IgD-negative memory B cell (primary cell): ENCODE results near the gene ANKRD44. TPM values are rescaled to one million over a fixed set of nuclear protein-coding genes. Genes with fewer than 3 reads are reported as not detected.
"Not testable (repeated sequence)": the region's sequence is repeated elsewhere in the genome, so short reads cannot be mapped to it uniquely, and the experiment has no call there.

Experiments
- H3K27ac Mint-ChIP-seq, 3 donors: one replicate each; pipeline ENCODE4 v1.8.0; 2020 to 2022; ENCODE audit warnings: mild to moderate bottlenecking in 3 of 3, mixed read lengths in 3 of 3, moderate library complexity in 1 of 3
- H3K27me3 Mint-ChIP-seq: one replicate; pipeline ENCODE4 v1.8.0; 2021; ENCODE audit warnings: mixed read lengths
- H3K36me3 Mint-ChIP-seq: one replicate; pipeline ENCODE4 v1.8.0; 2020; ENCODE audit warnings: mild to moderate bottlenecking, mixed read lengths
- H3K4me1 Mint-ChIP-seq, 3 donors: one replicate each; pipeline ENCODE4 v1.8.0; 2020 to 2022; ENCODE audit warnings: mixed read lengths in 3 of 3, mild to moderate bottlenecking in 1 of 3
- H3K4me3 Mint-ChIP-seq, 4 donors: one replicate each; pipeline ENCODE4 v1.8.0; 2020 to 2022; ENCODE audit warnings: mild to moderate bottlenecking in 4 of 4, mixed read lengths in 4 of 4, moderate library complexity in 3 of 4
- H3K9me3 Mint-ChIP-seq, 3 donors: one replicate each; pipeline ENCODE4 v1.8.0; 2020 to 2021; ENCODE audit warnings: mixed read lengths in 3 of 3, mild to moderate bottlenecking in 1 of 3
- polyA plus RNA-seq: library from polyadenylated mRNA; unstranded; fragments of 300-500 nt; fragmentation: Illumina TruSeq; gene quantifications from one replicate; pipeline ENCODE4 v1.2.3, GENCODE V29; 2021

Gene ANKRD44
- polyA plus RNA-seq, 1 donor from 2014 or later, result 91.6 TPM

DNA sequence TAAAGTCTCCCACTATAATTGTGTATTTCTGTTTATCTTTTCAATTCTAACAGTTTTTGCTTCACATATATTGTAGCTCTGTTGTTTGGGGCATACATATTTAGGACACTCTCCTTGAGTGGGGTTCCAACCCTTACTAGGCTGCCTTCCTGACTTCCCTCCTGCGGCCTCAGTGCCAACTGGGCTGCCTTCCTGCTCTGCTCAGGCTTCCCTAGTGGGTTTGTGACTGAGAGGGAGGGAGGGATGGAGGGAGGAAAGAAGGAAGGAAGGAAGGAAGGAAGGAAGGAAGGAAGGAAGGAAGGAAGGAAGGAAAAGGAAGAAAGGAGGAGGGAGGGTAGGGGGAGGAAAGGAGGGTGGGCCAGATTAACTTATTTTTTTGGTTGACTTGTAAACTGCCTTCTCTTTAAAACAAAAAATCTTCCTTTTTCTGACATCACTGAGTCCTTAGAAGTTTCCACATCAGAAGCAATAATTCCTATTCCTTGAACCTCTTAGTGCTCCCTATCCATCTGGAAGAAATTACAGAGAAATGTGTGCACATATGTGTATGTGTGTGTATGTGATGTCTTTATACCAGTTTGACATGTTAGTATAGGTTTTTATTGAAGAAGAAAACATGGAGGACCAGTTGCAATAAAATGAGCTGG is 238.7 kb downstream of the ANKRD44 start:
- Mint-ChIP-seq H3K27me3 (no peaks in the 10 kb centered on the region), H3K4me1 (peaks cover 18 to 28% (median 23%) of the 10 kb centered on the region in 3 donors), H3K36me3 (peaks cover 36% of the 10 kb centered on the region)

DNA sequence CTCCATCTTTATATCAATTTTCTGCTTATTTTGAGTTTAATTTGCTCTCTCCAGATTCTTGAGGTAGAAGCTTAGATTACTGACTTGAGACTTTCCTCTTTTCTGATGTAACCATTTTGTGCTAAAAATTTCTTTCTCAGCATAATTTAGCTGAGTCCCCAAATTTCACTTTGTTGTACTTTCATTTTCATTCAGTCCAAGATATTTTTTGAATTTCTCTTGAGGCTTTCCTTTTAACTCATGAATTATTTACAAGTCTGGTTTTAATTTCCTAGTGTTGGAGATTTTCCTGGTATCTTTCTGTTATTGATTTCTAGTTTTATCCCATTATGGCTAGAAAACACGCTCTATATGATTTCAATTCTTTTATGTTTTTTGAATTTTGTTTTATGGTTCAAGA is 239.4 kb downstream of the ANKRD44 start:
- H3K4me1 Mint-ChIP-seq, result peaks cover 18 to 28% (median 23%) of the 10 kb centered on the region in 3 donors
- peaks cover 2 to 7% (median 4%) of the 10 kb centered on the region in 3 donors for H3K9me3 Mint-ChIP-seq
- peaks cover 32% of the 10 kb centered on the region for H3K36me3 Mint-ChIP-seq
- H3K4me3 Mint-ChIP-seq, result peak overlapping the region in 1 of 4 donors; percentile 66
- H3K27me3 Mint-ChIP-seq, result no peaks in the 10 kb centered on the region
- peak overlapping the region; percentile 55 to 85 (median 68) for H3K27ac Mint-ChIP-seq

More for the DNA sequence above, 238.7 kb downstream of the ANKRD44 start:
- Mint-ChIP-seq H3K9me3 (peaks cover 2 to 7% (median 4%) of the 10 kb centered on the region in 3 donors), H3K27ac (peak overlapping the region; percentile 55 to 85 (median 68)), H3K4me3 (peak overlapping the region in 1 of 4 donors; percentile 66)

DNA sequence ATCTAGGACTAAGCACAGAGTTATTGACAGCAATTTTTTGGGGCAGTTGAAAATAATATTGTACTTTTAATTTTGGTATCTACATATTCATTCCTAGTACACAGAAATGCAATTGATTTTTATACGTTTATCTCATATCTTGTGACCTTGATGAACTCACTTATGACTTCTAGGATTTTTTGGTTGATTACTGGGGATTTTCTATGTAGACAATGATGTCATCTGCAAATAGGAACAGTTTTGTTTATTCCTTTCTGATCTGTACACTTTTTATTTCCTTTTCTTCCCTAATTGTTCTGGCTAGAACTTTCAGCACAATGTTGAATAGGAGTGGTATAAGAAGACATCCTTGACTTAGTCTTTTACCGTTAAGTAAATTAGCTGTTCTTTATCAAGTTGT is 240.6 kb downstream of the ANKRD44 start:
- Mint-ChIP-seq H3K27ac (no peak overlapping the region), H3K4me1 (peaks cover 19 to 32% (median 29%) of the 10 kb centered on the region in 3 donors), H3K9me3 (peaks cover 2 to 7% (median 4%) of the 10 kb centered on the region in 3 donors), H3K36me3 (peaks cover 28% of the 10 kb centered on the region), H3K4me3 (no peak overlapping the region), H3K27me3 (no peaks in the 10 kb centered on the region)

DNA sequence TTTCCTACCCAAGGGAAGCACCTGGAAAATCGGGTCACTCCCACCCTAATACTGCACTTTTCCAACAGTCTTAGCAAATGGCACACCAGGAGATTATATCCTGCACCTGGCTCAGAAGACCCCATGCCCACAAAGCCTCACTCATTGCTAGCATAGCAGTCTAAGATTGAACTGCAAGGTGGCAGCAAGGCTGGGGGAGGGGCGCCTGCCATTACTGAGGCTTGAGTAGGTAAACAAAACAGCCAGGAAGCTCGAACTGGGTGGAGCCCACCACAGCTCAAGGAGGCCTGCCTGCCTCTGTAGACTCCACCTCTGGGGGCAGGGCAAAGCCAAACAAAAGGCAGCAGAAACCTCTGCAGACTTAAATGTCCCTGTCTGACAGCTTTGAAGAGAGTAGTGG is 248.0 kb downstream of the ANKRD44 start:
- Mint-ChIP-seq H3K36me3 (peaks cover 10% of the 10 kb centered on the region), H3K4me1 (peaks cover 9 to 24% (median 14%) of the 10 kb centered on the region in 3 donors), H3K4me3 (peak overlapping the region in 1 of 4 donors; percentile 43), H3K27ac (peak overlapping the region in 2 of 3 donors; percentile 77 to 85)
- H3K9me3 Mint-ChIP-seq, H3K27me3 Mint-ChIP-seq: not testable (repeated sequence)

DNA sequence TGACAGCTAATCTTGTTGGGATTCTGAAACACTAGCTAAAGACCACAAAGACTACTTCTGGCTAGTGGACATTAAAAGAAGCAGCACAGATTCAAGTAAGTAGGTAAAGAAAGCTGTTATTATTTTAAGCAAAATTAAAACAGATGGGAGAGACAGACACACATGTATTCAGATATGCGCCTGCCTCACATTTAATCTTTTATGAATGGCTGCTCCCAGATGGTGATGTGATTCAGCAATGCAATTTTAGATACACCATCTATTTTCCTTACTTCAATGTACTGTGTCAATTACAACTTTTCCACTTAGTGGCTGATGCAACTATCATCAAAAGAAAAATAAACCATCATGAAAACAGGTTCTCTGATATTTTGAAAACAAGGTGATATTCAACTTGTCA is 251.1 kb downstream of the ANKRD44 start:
- Mint-ChIP-seq H3K27ac (no peak overlapping the region), H3K4me3 (no peak overlapping the region), H3K9me3 (peaks cover 0 to 6% (median 4%) of the 10 kb centered on the region in 3 donors), H3K36me3 (peaks cover 22% of the 10 kb centered on the region), H3K4me1 (peaks cover 7 to 13% (median 10%) of the 10 kb centered on the region in 3 donors), H3K27me3 (no peaks in the 10 kb centered on the region)

DNA sequence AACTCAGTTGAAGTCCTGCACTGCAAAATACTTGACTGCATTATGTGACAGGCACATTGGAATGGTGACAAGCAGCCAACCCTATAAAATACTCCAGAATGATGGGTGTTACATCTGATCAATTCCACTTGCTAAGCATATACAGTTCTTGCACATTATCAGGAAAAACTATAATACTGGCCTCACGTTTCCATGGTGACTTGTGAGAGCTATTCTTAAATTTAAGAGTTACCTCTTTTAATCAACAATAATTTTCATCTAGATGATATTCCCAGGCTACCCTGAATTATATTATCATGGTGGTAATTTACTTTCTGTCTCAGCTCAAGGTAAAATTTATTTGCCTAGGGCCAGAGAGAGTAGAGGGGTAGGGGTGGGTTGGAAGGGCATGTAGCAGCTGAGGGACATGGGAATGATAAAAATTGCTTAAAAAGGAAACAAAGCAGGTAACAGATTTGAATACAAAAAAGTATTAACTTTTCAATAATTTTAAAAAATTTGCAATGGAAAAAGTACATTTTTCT is 251.7 kb downstream of the ANKRD44 start:
- H3K27ac Mint-ChIP-seq, result no peak overlapping the region
- peaks cover 7 to 13% (median 9%) of the 10 kb centered on the region in 3 donors for H3K4me1 Mint-ChIP-seq
- peaks cover 25% of the 10 kb centered on the region for H3K36me3 Mint-ChIP-seq
- H3K27me3 Mint-ChIP-seq, result no peaks in the 10 kb centered on the region
- peaks cover 0 to 6% (median 4%) of the 10 kb centered on the region in 3 donors for H3K9me3 Mint-ChIP-seq
- H3K4me3 Mint-ChIP-seq, result no peak overlapping the region

DNA sequence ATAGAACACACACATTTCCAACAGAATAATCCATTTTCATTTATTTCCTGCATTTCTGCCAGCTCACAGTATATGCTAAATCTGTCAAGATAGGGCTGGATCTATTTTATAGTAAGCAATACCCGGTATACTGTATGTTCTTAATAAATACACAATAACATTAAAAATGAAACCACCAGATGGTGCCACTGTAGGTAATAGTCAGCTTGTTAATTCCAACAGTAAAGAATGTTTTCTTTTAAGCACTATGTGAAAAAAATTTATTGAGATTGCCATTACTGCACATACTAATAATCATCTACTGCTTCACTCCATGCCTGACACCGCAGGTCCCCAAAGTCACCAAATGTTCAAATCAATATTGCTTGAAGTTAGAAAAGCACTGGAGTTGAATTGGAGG is 252.6 kb downstream of the ANKRD44 start:
- Mint-ChIP-seq H3K9me3 (peaks cover 0 to 6% (median 4%) of the 10 kb centered on the region in 3 donors), H3K4me3 (no peak overlapping the region), H3K36me3 (peaks cover 28% of the 10 kb centered on the region), H3K27ac (peak overlapping the region in 2 of 3 donors; percentile 35 to 84), H3K4me1 (peaks cover 6 to 8% (median 8%) of the 10 kb centered on the region in 3 donors), H3K27me3 (no peaks in the 10 kb centered on the region)

DNA sequence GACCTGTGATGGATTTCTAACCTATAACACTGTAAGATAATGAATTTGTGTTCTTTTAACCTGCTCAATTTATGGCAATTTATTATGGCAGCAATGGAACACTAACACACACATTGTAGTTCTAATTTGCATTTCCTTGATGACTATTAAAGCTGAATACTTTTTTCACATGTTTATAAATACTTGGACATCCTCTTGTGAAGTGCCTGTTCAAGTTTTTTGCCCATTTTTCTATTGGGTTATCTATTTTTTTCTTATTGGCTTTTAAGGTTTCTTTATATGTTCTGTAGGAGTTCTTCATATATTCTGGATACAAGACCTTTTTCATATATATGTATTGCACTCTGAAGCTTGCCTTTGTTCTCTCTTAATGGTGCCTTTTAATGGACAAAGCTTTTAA is 255.5 kb downstream of the ANKRD44 start:
- Mint-ChIP-seq H3K27me3 (no peaks in the 10 kb centered on the region), H3K36me3 (peaks cover 39% of the 10 kb centered on the region), H3K9me3 (peaks cover 0 to 6% (median 4%) of the 10 kb centered on the region in 3 donors), H3K27ac (peak overlapping the region in 1 of 3 donors; percentile 13), H3K4me3 (no peak overlapping the region), H3K4me1 (no peaks in the 10 kb centered on the region)

DNA sequence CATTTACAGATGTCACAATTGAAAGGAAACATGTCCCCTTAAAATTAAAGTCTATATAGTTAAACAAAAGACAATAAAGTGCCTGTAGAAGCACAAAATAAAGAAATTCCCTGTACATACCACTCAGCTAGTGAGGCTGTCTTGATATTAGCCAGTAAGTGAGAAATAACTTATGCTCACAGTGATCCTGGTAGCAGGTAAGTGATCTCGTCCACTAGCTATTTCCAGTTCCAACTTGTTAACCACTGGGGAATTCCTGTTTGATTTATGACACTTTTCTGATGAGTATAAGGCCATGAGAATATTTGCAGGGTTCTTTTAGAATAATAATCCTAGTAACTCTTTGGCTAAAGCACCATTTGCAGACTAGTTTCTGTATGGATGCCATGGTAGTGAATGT is 256.1 kb downstream of the ANKRD44 start:
- no peaks in the 10 kb centered on the region for H3K27me3 Mint-ChIP-seq
- no peaks in the 10 kb centered on the region for H3K4me1 Mint-ChIP-seq

DNA sequence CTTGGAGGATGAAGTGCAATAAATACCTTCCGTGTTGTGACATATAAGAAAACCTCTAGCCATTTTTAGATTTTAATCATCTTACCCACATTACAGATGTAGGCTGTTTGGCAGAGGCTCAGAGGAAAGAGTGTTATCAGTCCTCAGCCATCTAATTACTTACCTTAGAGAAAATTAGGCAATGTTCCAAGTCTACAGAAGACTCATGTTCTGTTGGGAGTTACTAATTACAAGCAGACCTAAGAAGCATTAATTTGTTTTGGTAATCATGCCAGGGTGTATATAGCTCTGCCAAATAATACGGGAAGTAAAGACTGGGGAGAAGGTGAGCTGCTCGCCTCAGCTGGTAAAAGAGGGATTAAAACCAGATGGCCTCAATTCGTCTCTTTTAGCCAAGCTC is 258.2 kb downstream of the ANKRD44 start:
- no peaks in the 10 kb centered on the region for H3K27me3 Mint-ChIP-seq
- H3K27ac Mint-ChIP-seq, result peak overlapping the region in 1 of 3 donors; percentile 50
- H3K36me3 Mint-ChIP-seq, result peaks cover 44% of the 10 kb centered on the region
- no peak overlapping the region for H3K4me3 Mint-ChIP-seq
- peaks cover 0 to 10% (median 4%) of the 10 kb centered on the region in 3 donors for H3K9me3 Mint-ChIP-seq
- H3K4me1 Mint-ChIP-seq, result no peaks in the 10 kb centered on the region

More for the DNA sequence above, 256.1 kb downstream of the ANKRD44 start:
- H3K27ac Mint-ChIP-seq, result peak overlapping the region in 1 of 3 donors; percentile 89
- H3K4me3 Mint-ChIP-seq, result no peak overlapping the region
- H3K9me3 Mint-ChIP-seq, result peaks cover 0 to 10% (median 4%) of the 10 kb centered on the region in 3 donors
- H3K36me3 Mint-ChIP-seq, result peaks cover 44% of the 10 kb centered on the region

DNA sequence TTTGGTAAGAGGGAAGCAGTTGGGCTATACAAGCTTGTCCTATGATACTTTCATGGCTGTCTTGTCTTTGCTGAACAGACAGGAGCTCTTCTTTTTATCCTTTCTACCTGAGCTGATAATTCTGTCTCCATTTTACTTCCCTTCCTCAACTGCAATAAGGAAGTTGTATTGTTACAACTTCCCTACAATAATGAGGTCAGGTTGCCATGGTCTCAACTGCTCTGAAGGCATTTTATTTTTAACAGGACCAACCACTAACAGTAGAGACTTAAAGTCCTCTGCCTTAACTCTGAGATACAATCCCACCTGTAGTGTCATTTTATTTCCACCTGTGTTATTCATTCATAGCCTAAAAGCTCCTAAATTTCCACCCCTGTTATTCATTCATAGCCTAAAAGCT is 265.5 kb downstream of the ANKRD44 start:
- Mint-ChIP-seq H3K4me1 (peaks cover 4 to 13% (median 8%) of the 10 kb centered on the region in 3 donors), H3K36me3 (peaks cover 13% of the 10 kb centered on the region), H3K4me3 (no peak overlapping the region), H3K9me3 (peaks cover 0 to 4% (median 0%) of the 10 kb centered on the region in 3 donors), H3K27ac (peak overlapping the region; percentile 71 to 86 (median 79)), H3K27me3 (no peaks in the 10 kb centered on the region)

DNA sequence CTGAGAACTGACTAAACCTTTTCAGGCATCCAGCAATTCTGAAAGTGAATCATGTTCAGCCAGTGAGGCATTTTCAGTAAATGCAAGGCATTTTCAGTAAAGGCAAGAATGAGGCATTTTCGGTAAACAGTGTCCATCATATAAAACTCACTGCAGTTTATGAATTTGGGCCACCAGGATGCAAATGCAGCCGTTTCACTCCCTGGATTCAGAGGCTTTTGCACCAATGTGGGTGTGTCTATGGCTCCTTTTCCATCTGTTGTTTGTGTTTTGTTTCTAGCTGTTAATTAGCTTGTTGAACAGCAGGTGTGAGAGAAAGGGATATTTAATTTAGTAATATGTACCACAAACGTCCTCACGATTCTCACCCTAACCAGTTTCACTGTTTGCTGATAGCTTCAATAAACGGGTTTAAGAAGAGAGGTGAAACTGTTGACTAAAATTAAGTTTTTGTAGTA is 267.8 kb downstream of the ANKRD44 start:
- Mint-ChIP-seq H3K36me3 (peaks cover 7% of the 10 kb centered on the region), H3K9me3 (no peaks in the 10 kb centered on the region), H3K4me3 (no peak overlapping the region), H3K27ac (peak overlapping the region; percentile 56 to 73 (median 59)), H3K4me1 (peaks cover 5 to 13% (median 8%) of the 10 kb centered on the region in 3 donors), H3K27me3 (no peaks in the 10 kb centered on the region)

DNA sequence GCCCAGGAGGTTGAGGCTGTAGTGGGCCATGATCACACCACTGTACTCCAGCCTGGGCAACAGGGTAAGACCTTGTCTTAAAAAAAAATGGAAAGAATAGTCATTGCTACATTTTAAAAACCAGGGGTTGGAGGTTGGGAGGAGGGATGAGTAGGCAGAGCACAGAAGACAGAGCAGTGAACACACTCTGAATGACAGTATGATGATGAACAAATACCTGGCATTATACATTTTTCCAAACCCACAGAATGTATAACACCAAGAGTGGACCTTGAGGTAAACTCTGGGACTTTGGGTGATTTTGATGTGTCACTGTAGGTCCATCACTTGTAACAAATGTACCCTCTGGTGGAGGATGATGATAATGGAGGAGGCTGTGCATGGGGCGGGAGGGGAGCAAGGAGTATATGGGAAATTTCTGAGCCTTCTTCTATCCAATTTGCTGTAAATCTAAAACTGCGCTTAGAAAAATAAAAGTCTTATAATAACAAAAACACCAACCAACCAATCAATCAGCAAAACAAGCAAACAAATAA is 272.6 kb downstream of the ANKRD44 start:
- peaks cover 7% of the 10 kb centered on the region for H3K36me3 Mint-ChIP-seq
- H3K9me3 Mint-ChIP-seq, result no peaks in the 10 kb centered on the region
- peaks cover 0 to 5% (median 0%) of the 10 kb centered on the region in 3 donors for H3K4me1 Mint-ChIP-seq
- H3K4me3 Mint-ChIP-seq, result no peak overlapping the region
- H3K27ac Mint-ChIP-seq, result peak overlapping the region in 1 of 3 donors; percentile 40
- no peaks in the 10 kb centered on the region for H3K27me3 Mint-ChIP-seq

DNA sequence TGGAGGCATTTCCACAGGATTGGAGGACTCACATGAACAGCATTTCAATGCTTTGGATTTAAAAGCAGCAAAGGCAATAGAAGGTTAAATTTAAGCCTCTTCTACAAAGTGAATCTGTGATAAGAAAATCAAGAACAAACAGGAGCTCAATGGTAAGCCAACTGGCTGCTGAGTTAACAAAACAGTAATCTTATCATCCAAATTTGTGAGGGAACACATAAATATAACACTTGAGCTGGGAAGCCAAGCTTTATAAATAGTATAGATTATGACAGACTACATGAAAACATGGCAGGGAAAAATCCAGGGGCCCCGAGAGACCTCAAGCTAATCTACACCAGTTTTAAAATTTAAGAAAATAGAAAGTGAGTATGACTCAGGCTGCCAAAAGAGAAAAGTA is 275.6 kb downstream of the ANKRD44 start:
- H3K27me3 Mint-ChIP-seq, result no peaks in the 10 kb centered on the region
- H3K9me3 Mint-ChIP-seq, result no peaks in the 10 kb centered on the region
- H3K4me1 Mint-ChIP-seq, result peaks cover 0 to 7% (median 7%) of the 10 kb centered on the region in 3 donors
- H3K36me3 Mint-ChIP-seq, result peaks cover 6% of the 10 kb centered on the region
- H3K4me3 Mint-ChIP-seq, result no peak overlapping the region
- peak overlapping the region in 2 of 3 donors; percentile 64 to 90 for H3K27ac Mint-ChIP-seq

DNA sequence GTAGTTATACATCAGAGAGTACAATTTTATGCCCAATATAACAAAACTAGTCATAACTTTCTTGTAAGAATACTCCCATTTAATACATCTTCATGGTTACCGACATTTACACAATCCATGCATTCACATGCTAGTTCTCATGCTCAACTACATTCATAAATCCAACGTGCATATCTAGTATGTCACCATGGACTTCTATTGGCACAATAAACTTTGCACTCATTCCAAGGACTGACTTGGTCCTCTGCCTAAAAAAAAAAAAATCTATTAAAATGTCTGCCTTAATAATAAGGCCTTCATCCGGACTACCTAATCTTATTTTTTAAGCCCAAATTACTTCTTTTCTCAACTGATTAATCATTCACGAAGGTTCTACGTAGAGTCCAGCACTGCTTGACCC is 276.3 kb downstream of the ANKRD44 start:
- H3K27ac Mint-ChIP-seq, result peak overlapping the region in 2 of 3 donors; percentile 23 to 72

More for the DNA sequence above, 276.3 kb downstream of the ANKRD44 start:
- Mint-ChIP-seq H3K36me3 (peaks cover 6% of the 10 kb centered on the region), H3K4me1 (peaks cover 0 to 7% (median 7%) of the 10 kb centered on the region in 3 donors), H3K27me3 (no peaks in the 10 kb centered on the region), H3K4me3 (peak overlapping the region in 1 of 4 donors; percentile 27), H3K9me3 (no peaks in the 10 kb centered on the region)
